Measurements from ENCODE around the gene SLC25A45.

DNA sequence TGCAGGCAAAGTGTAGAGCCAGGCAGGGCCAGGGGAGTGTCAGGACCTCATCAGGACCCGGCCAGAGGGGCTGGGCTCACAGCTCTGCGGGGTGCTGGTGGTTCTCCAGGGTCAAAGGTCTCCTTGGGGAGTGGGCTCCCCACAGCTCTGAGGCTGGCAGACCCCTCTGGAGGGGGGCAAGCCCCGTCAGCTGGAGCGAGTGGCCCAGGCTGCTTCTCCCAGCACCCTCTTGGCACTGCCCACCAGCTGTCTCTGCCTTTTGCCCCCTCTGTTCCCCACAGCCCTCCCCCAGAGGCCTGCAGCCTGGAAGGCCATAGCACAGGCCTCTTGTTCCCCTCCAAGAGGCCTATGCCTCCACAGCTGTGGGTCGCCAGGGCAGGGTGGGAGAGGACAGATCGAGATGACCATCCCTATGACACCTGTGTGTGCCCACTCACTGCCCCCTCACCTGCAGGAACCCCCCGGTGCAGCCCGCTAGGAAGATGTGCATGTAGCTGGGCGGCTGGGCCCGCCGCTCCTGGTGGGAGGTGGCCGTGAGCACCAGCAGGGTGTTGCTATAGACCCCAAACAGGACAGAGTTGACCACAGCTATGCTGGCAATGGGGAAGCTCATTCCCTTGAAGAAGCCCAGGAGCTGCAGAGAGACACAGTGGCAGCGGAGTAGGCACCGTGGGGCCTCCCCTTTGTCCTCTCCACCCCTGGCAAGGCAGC lies 3.4 kb downstream of the SLC25A45 start:
- TF ChIP-seq POLR2AphosphoS5 (IDR thresholded peaks at IDR 0.05) (no peak), POLR2A (IDR thresholded peaks at IDR 0.05; ENCODE audit: low read depth) (no peak), EP300 (IDR thresholded peaks at IDR 0.05) (no peak)
- TF ChIP-seq, protein P1, sequence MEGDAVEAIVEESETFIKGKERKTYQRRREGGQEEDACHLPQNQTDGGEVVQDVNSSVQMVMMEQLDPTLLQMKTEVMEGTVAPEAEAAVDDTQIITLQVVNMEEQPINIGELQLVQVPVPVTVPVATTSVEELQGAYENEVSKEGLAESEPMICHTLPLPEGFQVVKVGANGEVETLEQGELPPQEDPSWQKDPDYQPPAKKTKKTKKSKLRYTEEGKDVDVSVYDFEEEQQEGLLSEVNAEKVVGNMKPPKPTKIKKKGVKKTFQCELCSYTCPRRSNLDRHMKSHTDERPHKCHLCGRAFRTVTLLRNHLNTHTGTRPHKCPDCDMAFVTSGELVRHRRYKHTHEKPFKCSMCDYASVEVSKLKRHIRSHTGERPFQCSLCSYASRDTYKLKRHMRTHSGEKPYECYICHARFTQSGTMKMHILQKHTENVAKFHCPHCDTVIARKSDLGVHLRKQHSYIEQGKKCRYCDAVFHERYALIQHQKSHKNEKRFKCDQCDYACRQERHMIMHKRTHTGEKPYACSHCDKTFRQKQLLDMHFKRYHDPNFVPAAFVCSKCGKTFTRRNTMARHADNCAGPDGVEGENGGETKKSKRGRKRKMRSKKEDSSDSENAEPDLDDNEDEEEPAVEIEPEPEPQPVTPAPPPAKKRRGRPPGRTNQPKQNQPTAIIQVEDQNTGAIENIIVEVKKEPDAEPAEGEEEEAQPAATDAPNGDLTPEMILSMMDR (IDR thresholded peaks at IDR 0.05) = no peak
